ENCODE data around the gene ERCC6L.

DNA sequence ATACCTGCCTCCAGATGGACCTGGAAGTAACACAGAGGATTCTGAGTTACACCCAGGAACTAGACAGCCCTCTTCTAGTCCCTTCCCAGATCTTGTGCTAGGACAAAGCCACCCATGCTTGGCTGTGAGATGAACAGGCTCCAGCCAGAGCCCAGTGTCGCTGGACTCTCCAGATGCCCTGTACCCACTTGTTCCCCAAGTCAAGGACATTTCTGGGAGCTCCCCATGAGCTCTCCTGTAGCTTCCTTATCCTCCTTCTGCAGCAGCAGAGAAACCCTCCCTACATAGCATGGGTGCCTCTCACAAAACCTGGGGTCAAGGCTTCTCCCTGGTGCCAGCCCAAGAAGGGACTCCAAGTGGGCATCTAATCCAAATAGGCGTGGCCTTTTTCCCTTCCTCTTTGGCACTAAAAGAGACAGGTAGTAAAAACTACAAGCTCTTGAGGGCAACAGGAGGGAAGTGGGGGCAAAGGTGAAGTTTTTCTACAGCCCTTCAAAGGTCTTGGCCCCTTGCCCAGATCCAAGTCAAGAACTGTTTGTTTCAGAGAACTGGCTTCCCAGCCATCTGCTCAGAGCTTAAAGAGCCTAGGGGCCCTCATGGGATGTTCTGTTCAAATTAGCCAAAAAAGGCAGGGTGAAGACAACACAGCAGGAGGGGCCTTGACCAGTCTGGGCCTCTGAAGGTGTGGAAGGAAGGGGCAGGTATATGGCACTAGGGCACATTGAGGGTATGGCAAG lies 8.5 kb upstream of the ERCC6L start:
- TF ChIP-seq, protein P1, sequence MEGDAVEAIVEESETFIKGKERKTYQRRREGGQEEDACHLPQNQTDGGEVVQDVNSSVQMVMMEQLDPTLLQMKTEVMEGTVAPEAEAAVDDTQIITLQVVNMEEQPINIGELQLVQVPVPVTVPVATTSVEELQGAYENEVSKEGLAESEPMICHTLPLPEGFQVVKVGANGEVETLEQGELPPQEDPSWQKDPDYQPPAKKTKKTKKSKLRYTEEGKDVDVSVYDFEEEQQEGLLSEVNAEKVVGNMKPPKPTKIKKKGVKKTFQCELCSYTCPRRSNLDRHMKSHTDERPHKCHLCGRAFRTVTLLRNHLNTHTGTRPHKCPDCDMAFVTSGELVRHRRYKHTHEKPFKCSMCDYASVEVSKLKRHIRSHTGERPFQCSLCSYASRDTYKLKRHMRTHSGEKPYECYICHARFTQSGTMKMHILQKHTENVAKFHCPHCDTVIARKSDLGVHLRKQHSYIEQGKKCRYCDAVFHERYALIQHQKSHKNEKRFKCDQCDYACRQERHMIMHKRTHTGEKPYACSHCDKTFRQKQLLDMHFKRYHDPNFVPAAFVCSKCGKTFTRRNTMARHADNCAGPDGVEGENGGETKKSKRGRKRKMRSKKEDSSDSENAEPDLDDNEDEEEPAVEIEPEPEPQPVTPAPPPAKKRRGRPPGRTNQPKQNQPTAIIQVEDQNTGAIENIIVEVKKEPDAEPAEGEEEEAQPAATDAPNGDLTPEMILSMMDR (IDR thresholded peaks at IDR 0.05) = no peak
- no peak for TF ChIP-seq EZH2 (IDR thresholded peaks at IDR 0.05; ENCODE audit: borderline replicate concordance, insufficient read depth, low read depth, low read length, poor library complexity, severe bottlenecking)
